Sigmoid colon (tissue), 7 donors: ENCODE measurements around the gene DAGLA. TPM values are rescaled to one million over a fixed set of nuclear protein-coding genes. Genes with fewer than 3 reads are reported as not detected.

Experiments used
- DNase-seq: peaks from one replicate; pipeline ENCODE4 v3.0.0-alpha.2; 2019
- H3K27ac ChIP-seq, 4 donors: fragments of 200-600 bp; sonication (generic); one replicate each; pipeline ENCODE4 v1.5.1; 2016 to 2019; ENCODE audit warnings: mild to moderate bottlenecking in 1 of 4
- H3K27me3 ChIP-seq, 3 donors: fragments of 200-600 bp; sonication (generic); one replicate each; pipeline ENCODE4 v1.5.1; 2019; ENCODE audit warnings: mild to moderate bottlenecking in 1 of 3
- H3K36me3 ChIP-seq, 4 donors: fragments of 200-600 bp; sonication (generic); one replicate each; pipeline ENCODE4 v1.5.1; 2016 to 2019
- H3K4me1 ChIP-seq, 4 donors: fragments of 200-600 bp; sonication (generic); one replicate each; pipeline ENCODE4 v1.5.1; 2017 to 2019
- H3K4me3 ChIP-seq, 4 donors: fragments of 200-600 bp; sonication (generic); one replicate each; pipeline ENCODE4 v1.5.1; 2017 to 2019; ENCODE audit warnings: mild to moderate bottlenecking in 2 of 4, moderate library complexity in 1 of 4
- H3K9me3 ChIP-seq, 4 donors: fragments of 200-600 bp in 3 of 4; sonication (generic) in 3 of 4; one replicate each; pipeline versions ENCODE4 v1.5.1 to v1.6.1; 2013 to 2019
- CTCF ChIP-seq, 4 experiments: fragments of 450-650 bp in 3 of 4; fragments of 200-600 bp in 1 of 4; IDR thresholded peaks; one replicate each; pipeline ENCODE4 v1.5.1; 2016 to 2019; ENCODE audit warnings: antibody characterized with exemption in 4 of 4, mild to moderate bottlenecking in 3 of 4, moderate library complexity in 2 of 4
- EP300 ChIP-seq, 4 donors: sonication (generic); formaldehyde crosslinking; IDR thresholded peaks; one replicate each; pipeline ENCODE4 v1.6.1; 2017; ENCODE audit warnings: antibody characterized with exemption in 4 of 4
- POLR2A ChIP-seq, 2 donors: fragments of 450-650 bp; IDR thresholded peaks; one replicate each; pipeline ENCODE4 v1.6.1; 2016; ENCODE audit warnings: antibody characterized with exemption in 2 of 2, mild to moderate bottlenecking in 2 of 2, moderate library complexity in 2 of 2
- POLR2AphosphoS5 ChIP-seq, 4 donors: sonication (generic); formaldehyde crosslinking; IDR thresholded peaks; one replicate each; pipeline ENCODE4 v1.6.1; 2017; ENCODE audit warnings: antibody characterized with exemption in 4 of 4
- WGBS, 2 donors: extraction: QIAGEN DNeasy Blood & Tissue Kit; methylation state at CpG; one replicate each; pipeline ENCODE4 v1.1.7; 2013; 5-methylcytosine and 5-hydroxymethylcytosine counted together
- intact Hi-C: fragments of 100-400 bp; cut with DNase I; formaldehyde crosslinking; loops from one replicate; pipeline ENCODE4 v1.15.1; 2023
- polyA plus RNA-seq, 3 donors: library from polyadenylated mRNA; stranded (reverse); fragments of 200-250 nt; gene quantifications; one replicate each; pipeline ENCODE4 v1.2.3, GENCODE V29; 2013
- total RNA-seq, 4 donors: library from RNA; depleted of rRNA; stranded (reverse); fragments of >200 nt; gene quantifications; one replicate each; pipeline ENCODE4 v1.1.0, GENCODE V29; 2016
- donor health status: healthy with polysubstance abuse.
- donor health status: Bipolar disorder and iron deficiency.
- donor health status: healthy.

DAGLA gene
- total and polyA plus RNA-seq, 7 donors, result 1.8 to 6.2 (median 2.1) TPM

- Histone ChIP-seq H3K4me3 (no peak overlapping the region), H3K4me1 (no peaks in the 10 kb centered on the region), H3K27ac (no peak overlapping the region), H3K36me3 (no peaks in the 10 kb centered on the region), H3K9me3 (no peaks in the 10 kb centered on the region), H3K27me3 (peaks cover 0 to 38% (median 0%) of the 10 kb centered on the region in 3 donors)
- intact Hi-C loops, result no loop called here
- no peak for DNase-seq
- TF ChIP-seq EP300 (IDR thresholded peaks at IDR 0.05) (no peak), POLR2A (IDR thresholded peaks at IDR 0.05) (no peak), POLR2AphosphoS5 (IDR thresholded peaks at IDR 0.05) (no peak), CTCF (IDR thresholded peaks at IDR 0.05) (no peak)
- WGBS, 2 donors, result 76 to 77% methylated on average over 13 of the region's 13 CpGs
Measured at GRCh38 chr11:61766353-61766841, 86.2 kb downstream of the DAGLA start.

GRCh38 chr11:61768376-61769076 lies 88.3 kb downstream of the DAGLA start:
- TF ChIP-seq POLR2A (IDR thresholded peaks at IDR 0.05) (no peak), EP300 (IDR thresholded peaks at IDR 0.05) (no peak), CTCF (IDR thresholded peaks at IDR 0.05) (no peak), POLR2AphosphoS5 (IDR thresholded peaks at IDR 0.05) (no peak)
- no peak for DNase-seq
- Histone ChIP-seq H3K9me3 (no peaks in the 10 kb centered on the region), H3K4me3 (no peak overlapping the region), H3K27ac (no peak overlapping the region), H3K4me1 (no peaks in the 10 kb centered on the region), H3K27me3 (peaks cover 0 to 22% (median 0%) of the 10 kb centered on the region in 3 donors), H3K36me3 (no peaks in the 10 kb centered on the region)
- 69 to 72% methylated on average over 11 of the region's 11 CpGs for WGBS, 2 donors
- intact Hi-C loops, result no loop called here

- intact Hi-C loops, result no loop called here
Measured at GRCh38 chr11:61769169-61769920, 89.2 kb downstream of the DAGLA start.

GRCh38 chr11:61769946-61770683 lies 89.9 kb downstream of the DAGLA start:
- no peaks in the 10 kb centered on the region for H3K4me1 ChIP-seq
- WGBS, 2 donors, result 90 to 91% methylated on average over 20 of the region's 20 CpGs
- no peak overlapping the region for H3K27ac ChIP-seq
- peaks cover 0 to 11% (median 0%) of the 10 kb centered on the region in 3 donors for H3K27me3 ChIP-seq
- no peak for DNase-seq
- intact Hi-C loops, result no loop called here
- TF ChIP-seq EP300 (IDR thresholded peaks at IDR 0.05), result no peak
- no peaks in the 10 kb centered on the region for H3K9me3 ChIP-seq
- no peak overlapping the region for H3K4me3 ChIP-seq
- no peaks in the 10 kb centered on the region for H3K36me3 ChIP-seq

More at GRCh38 chr11:61769169-61769920, 89.2 kb downstream of the DAGLA start:
- Histone ChIP-seq H3K4me1 (no peaks in the 10 kb centered on the region), H3K4me3 (no peak overlapping the region), H3K36me3 (no peaks in the 10 kb centered on the region), H3K9me3 (no peaks in the 10 kb centered on the region), H3K27ac (no peak overlapping the region), H3K27me3 (peaks cover 0 to 16% (median 0%) of the 10 kb centered on the region in 3 donors)
- TF ChIP-seq CTCF (IDR thresholded peaks at IDR 0.05) (no peak), POLR2AphosphoS5 (IDR thresholded peaks at IDR 0.05) (no peak), EP300 (IDR thresholded peaks at IDR 0.05) (no peak), POLR2A (IDR thresholded peaks at IDR 0.05) (no peak)
- DNase-seq, result no peak
- WGBS, 2 donors, result 79 to 81% methylated on average over 33 of the region's 33 CpGs
